OCI-LY7 (cell line): ENCODE data around the gene APOD. TPM values are rescaled to one million over a fixed set of nuclear protein-coding genes. Genes with fewer than 3 reads are reported as not detected.

Source experiments
- BruUV-seq: library from RNA; stranded (reverse); fragments of 400-500 nt; replicated peaks from 2 replicates; lab custom pipeline; 2021; lab: Mats Ljungman, UMichigan
- CTCF ChIA-PET: fragments of 300-600 bp; sonication (Branson Sonifier 250); formaldehyde crosslinking; loops from one replicate; lab custom pipeline; 2022; ENCODE audit warnings: antibody characterized with exemption; ENCODE audit not compliant: unreplicated experiment; lab: Charles Lee
- POLR2A ChIA-PET: fragments of 300-600 bp; sonication (Branson Sonifier 250); formaldehyde crosslinking; loops from one replicate; lab custom pipeline; 2022; ENCODE audit warnings: antibody characterized with exemption; lab: Charles Lee
- DNase-seq: peaks from one replicate; pipeline ENCODE4 v3.0.0-alpha.2; 2015; ENCODE audit warnings: low spot score
- H2AFZ ChIP-seq: fragments of 200-600 bp; sonication (generic), shearing (Covaris generic); 2 replicates; pipeline ENCODE4 v1.6.1; 2014; ENCODE audit warnings: mild to moderate bottlenecking, antibody characterized with exemption, low read length, moderate library complexity
- H3K27ac ChIP-seq: fragments of 200-600 bp; sonication (generic); 2 replicates; pipeline ENCODE4 v1.5.1; 2014; ENCODE audit warnings: mixed run types, low read depth, mild to moderate bottlenecking, moderate library complexity, low read length, inconsistent platforms; ENCODE audit not compliant: poor library complexity, severe bottlenecking
- H3K36me3 ChIP-seq: fragments of 200-600 bp; sonication (generic); 2 replicates; pipeline ENCODE4 v1.6.1; 2014; ENCODE audit warnings: mild to moderate bottlenecking, antibody characterized with exemption, low read length, moderate library complexity, mixed read lengths; ENCODE audit not compliant: insufficient read depth
- H3K4me1 ChIP-seq: fragments of 200-600 bp; sonication (generic); 2 replicates; pipeline ENCODE4 v1.5.1; 2014; ENCODE audit warnings: mild to moderate bottlenecking, low read length; ENCODE audit not compliant: insufficient read depth, poor library complexity, severe bottlenecking
- H3K4me2 ChIP-seq: fragments of 200-600 bp; sonication (generic); 2 replicates; pipeline ENCODE4 v1.6.1; 2014; ENCODE audit warnings: mild to moderate bottlenecking, low read length
- H3K4me3 ChIP-seq: fragments of 200-600 bp; sonication (generic); 2 replicates; pipeline ENCODE4 v1.5.1; 2014; ENCODE audit warnings: mild to moderate bottlenecking, low read depth, low read length; ENCODE audit not compliant: poor library complexity, severe bottlenecking
- H3K79me2 ChIP-seq: fragments of 200-600 bp; sonication (generic); 2 replicates; pipeline ENCODE4 v1.6.1; 2016; ENCODE audit warnings: low read depth, mild to moderate bottlenecking, low read length, moderate library complexity, mixed read lengths; ENCODE audit not compliant: insufficient read depth
- H3K9me2 ChIP-seq: fragments of 200-600 bp; sonication (generic); 2 replicates; pipeline ENCODE4 v1.6.1; 2016; ENCODE audit warnings: mild to moderate bottlenecking, low read length, mixed read lengths; ENCODE audit not compliant: insufficient read depth
- H3K9me3 ChIP-seq: fragments of 200-600 bp; sonication (generic); 2 replicates; pipeline ENCODE4 v1.6.1; 2014; ENCODE audit warnings: mild to moderate bottlenecking, mixed run types, low read length, mixed read lengths
- H4K20me1 ChIP-seq: fragments of 200-600 bp; sonication (generic); 2 replicates; pipeline ENCODE4 v1.6.1; 2014; ENCODE audit warnings: mild to moderate bottlenecking, antibody characterized with exemption, low read length, moderate library complexity, mixed read lengths; ENCODE audit not compliant: insufficient read depth
- CTCF ChIP-seq: fragments of 200-600 bp; sonication (generic); conservative IDR thresholded peaks from 2 replicates; pipeline ENCODE4 v1.5.1; 2014; ENCODE audit warnings: mild to moderate bottlenecking, antibody characterized with exemption, low read length, moderate library complexity, mixed read lengths
- EZH2phosphoT487 ChIP-seq: fragments of 200-600 bp; sonication (generic); IDR thresholded peaks from 2 replicates; pipeline ENCODE4 v1.6.1; 2018; ENCODE audit warnings: low read depth, borderline replicate concordance, mild to moderate bottlenecking, mixed run types, antibody characterized with exemption, low read length, moderate library complexity, mixed read lengths
- intact Hi-C: fragments of 100-400 bp; cut with micrococcal nuclease; formaldehyde crosslinking; loops from one replicate; pipeline ENCODE4 v1.10.0; 2022; ENCODE audit not compliant: unreplicated experiment
- total RNA-seq, 2 experiments: library from RNA; depleted of rRNA in 1 of 2; stranded (reverse); fragments of >200 nt in 1 of 2; shearing (Covaris generic) in 1 of 2; gene quantifications; 2 replicates each; pipeline ENCODE4 v1.2.3, GENCODE V29; 2014 to 2022

The APOD gene
- total RNA-seq, 2 experiments from 2014 or later = not detected

- no peak overlapping the region for H3K27ac ChIP-seq
- ChIA-PET POLR2A (interaction anchor here (2.3 to 3.7 kb wide), 2 partner anchors 9 to 11 kb away, joined by 10 to 19 read pairs; partner anchors contain the start of gene PPP1R2), CTCF (no interaction called here)
- DNase-seq = no peak
- intact Hi-C loops = loop anchor here (5.0 kb wide), 1 partner anchor 859 kb away; the partner anchor contains the start of gene LSG1
- no peak overlapping the region for H2AFZ ChIP-seq
- no peak for TF ChIP-seq EZH2phosphoT487
- no peak for TF ChIP-seq CTCF
- peaks cover 50% of the 10 kb centered on the region for H3K4me1 ChIP-seq
- H3K9me2 ChIP-seq = no peaks in the 10 kb centered on the region
- peaks cover 88% of the 10 kb centered on the region for H3K79me2 ChIP-seq
- peaks cover 67% of the 10 kb centered on the region for H3K36me3 ChIP-seq
- H4K20me1 ChIP-seq = peaks cover 20% of the 10 kb centered on the region; the same call in 1 of the 2 replicates
- no TSS peak for BruUV-seq
- H3K9me3 ChIP-seq = no peaks in the 10 kb centered on the region
- H3K4me2 ChIP-seq = no peak overlapping the region
- no peak overlapping the region for H3K4me3 ChIP-seq
These were observed 52.1 kb downstream of the APOD start for GRCh38 chr3:195531683-195532082.

- Histone ChIP-seq H3K4me3 (no peak overlapping the region), H3K9me3 (no peaks in the 10 kb centered on the region), H2AFZ (no peak overlapping the region), H3K4me1 (peaks cover 15% of the 10 kb centered on the region), H3K36me3 (peaks cover 85% of the 10 kb centered on the region), H3K4me2 (no peak overlapping the region), H4K20me1 (peaks cover 5% of the 10 kb centered on the region; the same call in 1 of the 2 replicates), H3K9me2 (no peaks in the 10 kb centered on the region), H3K27ac (no peak overlapping the region), H3K79me2 (peaks cover 46% of the 10 kb centered on the region)
- DNase-seq = no peak
- ChIA-PET CTCF (no interaction called here), POLR2A (interaction anchor here (1.2 to 2.4 kb wide), 2 partner anchors 11 to 252 kb away, joined by 3 to 11 read pairs; no protein-coding TSS in a partner anchor)
- no peak for TF ChIP-seq EZH2phosphoT487
- TF ChIP-seq CTCF = no peak
- intact Hi-C loops = no loop called here
- no TSS peak for BruUV-seq
These were observed 57.2 kb downstream of the APOD start for GRCh38 chr3:195526492-195526891.

- H3K79me2 ChIP-seq = peaks cover 30% of the 10 kb centered on the region; the same call in 1 of the 2 replicates
- no peaks in the 10 kb centered on the region for H4K20me1 ChIP-seq
- no peak overlapping the region for H2AFZ ChIP-seq
- no peak overlapping the region for H3K4me2 ChIP-seq
- no peak for TF ChIP-seq CTCF
- no peak for TF ChIP-seq EZH2phosphoT487
- DNase-seq = no peak
- H3K4me3 ChIP-seq = no peak overlapping the region
- H3K36me3 ChIP-seq = peaks cover 72% of the 10 kb centered on the region
- ChIA-PET CTCF (interaction anchor here (2.7 kb wide), 1 partner anchor 253 kb away, joined by 13 read pairs; the partner anchor contains the start of gene XXYLT1), POLR2A (interaction anchor here (1.0 to 2.7 kb wide), 2 partner anchors 9 to 26 kb away, joined by 4 to 10 read pairs; no protein-coding TSS in a partner anchor)
- peaks cover 15% of the 10 kb centered on the region for H3K4me1 ChIP-seq
- H3K9me3 ChIP-seq = no peaks in the 10 kb centered on the region
- no peaks in the 10 kb centered on the region for H3K9me2 ChIP-seq
- intact Hi-C loops = no loop called here
- H3K27ac ChIP-seq = peak overlapping the region; percentile 24
- BruUV-seq = no TSS peak
These were observed 59.4 kb downstream of the APOD start for GRCh38 chr3:195524171-195524896.
